ENCODE results near the gene ASB1.

ASB1 gene

GRCh38 chr2:238446371-238446770 lies 19.6 kb downstream of the ASB1 start:
- no peak for DNase-seq

GRCh38 chr2:238448031-238448955 lies 21.6 kb downstream of the ASB1 start:
- DNase-seq: no peak

- no peak for DNase-seq
Measured at GRCh38 chr2:238449241-238449640, 22.5 kb downstream of the ASB1 start.

GRCh38 chr2:238449909-238450417 lies 23.2 kb downstream of the ASB1 start:
- DNase-seq: no peak

GRCh38 chr2:238450440-238450861 lies 23.7 kb downstream of the ASB1 start:
- DNase-seq: no peak

GRCh38 chr2:238453842-238454241 lies 27.1 kb downstream of the ASB1 start:
- no peak for DNase-seq

GRCh38 chr2:238456449-238456848 lies 29.7 kb downstream of the ASB1 start:
- DNase-seq: no peak

- DNase-seq: no peak
Measured at GRCh38 chr2:238456970-238457926, 30.5 kb downstream of the ASB1 start.

GRCh38 chr2:238457927-238458324 lies 31.2 kb downstream of the ASB1 start:
- DNase-seq: no peak

GRCh38 chr2:238458651-238459050 lies 31.9 kb downstream of the ASB1 start:
- no peak for DNase-seq

GRCh38 chr2:238459081-238459629 lies 32.4 kb downstream of the ASB1 start:
- DNase-seq: no peak

- DNase-seq: no peak
Measured at GRCh38 chr2:238461051-238461450, 34.3 kb downstream of the ASB1 start.

- DNase-seq: no peak
Measured at GRCh38 chr2:238461491-238461890, 34.8 kb downstream of the ASB1 start.

GRCh38 chr2:238461916-238462315 lies 35.2 kb downstream of the ASB1 start:
- no peak for DNase-seq

GRCh38 chr2:238462782-238463396 lies 36.2 kb downstream of the ASB1 start:
- no peak for DNase-seq

GRCh38 chr2:238464389-238464788 lies 37.7 kb downstream of the ASB1 start:
- no peak for DNase-seq

- DNase-seq: no peak
Measured at GRCh38 chr2:238465487-238466242, 38.9 kb downstream of the ASB1 start.

- no peak for DNase-seq
Measured at GRCh38 chr2:238466243-238466756, 39.6 kb downstream of the ASB1 start.

GRCh38 chr2:238467062-238467461 lies 40.3 kb downstream of the ASB1 start:
- no peak for DNase-seq

- DNase-seq: no peak
Measured at GRCh38 chr2:238467792-238468191, 41.1 kb downstream of the ASB1 start.

- DNase-seq: no peak
Measured at GRCh38 chr2:238469155-238469554, 42.4 kb downstream of the ASB1 start.

GRCh38 chr2:238473014-238473413 lies 46.3 kb downstream of the ASB1 start:
- DNase-seq: no peak
